Renal pelvis (tissue), 4 donors: ENCODE results near the gene TRPM5. TPM values are rescaled to one million over a fixed set of nuclear protein-coding genes. Genes with fewer than 3 reads are reported as not detected.

ENCODE experiments used
- DNase-seq: peaks from one replicate; pipeline ENCODE4 v3.0.0-alpha.2; 2013
- polyA plus RNA-seq, 3 donors: library from polyadenylated mRNA; unstranded; fragments of 120-200 nt; gene quantifications; one replicate each; pipeline ENCODE4 v1.2.1, GENCODE V29; 2013; ENCODE audit not compliant: insufficient read length in 3 of 3

The TRPM5 gene
- polyA plus RNA-seq, 3 donors: 3.6 to 4.0 (median 3.8) TPM

- no peak for DNase-seq
Observed at GRCh38 chr11:2471048-2471803, 26.9 kb upstream of the TRPM5 start.

GRCh38 chr11:2470495-2470894, 26.2 kb upstream of the TRPM5 start:
- no peak for DNase-seq

- DNase-seq: no peak
Observed at GRCh38 chr11:2468363-2469235, 24.3 kb upstream of the TRPM5 start.

GRCh38 chr11:2467695-2468055, 23.4 kb upstream of the TRPM5 start:
- no peak for DNase-seq

GRCh38 chr11:2466869-2467694, 22.8 kb upstream of the TRPM5 start:
- no peak for DNase-seq

- DNase-seq: no peak
Observed at GRCh38 chr11:2466069-2466801, 21.9 kb upstream of the TRPM5 start.

GRCh38 chr11:2465202-2466068, 21.1 kb upstream of the TRPM5 start:
- DNase-seq: no peak

GRCh38 chr11:2464451-2465165, 20.3 kb upstream of the TRPM5 start:
- no peak for DNase-seq

GRCh38 chr11:2463766-2464277, 19.5 kb upstream of the TRPM5 start:
- DNase-seq: no peak

- no peak for DNase-seq
Observed at GRCh38 chr11:2462986-2463765, 18.9 kb upstream of the TRPM5 start.

- DNase-seq: no peak
Observed at GRCh38 chr11:2462543-2462985, 18.2 kb upstream of the TRPM5 start.

GRCh38 chr11:2461956-2462542, 17.7 kb upstream of the TRPM5 start:
- DNase-seq: no peak

- no peak for DNase-seq
Observed at GRCh38 chr11:2461253-2461955, 17.1 kb upstream of the TRPM5 start.

- no peak for DNase-seq
Observed at GRCh38 chr11:2460540-2461252, 16.4 kb upstream of the TRPM5 start.

- no peak for DNase-seq
Observed at GRCh38 chr11:2459796-2460531, 15.7 kb upstream of the TRPM5 start.

GRCh38 chr11:2459016-2459725, 14.9 kb upstream of the TRPM5 start:
- no peak for DNase-seq
